Neural cell (in vitro differentiated cells): ENCODE results near the gene MLH1. TPM values are rescaled to one million over a fixed set of nuclear protein-coding genes. Genes with fewer than 3 reads are reported as not detected.

Experiments used
- H2AFZ ChIP-seq: fragments of 200-600, 300-800 bp; sonication (generic), shearing (Covaris generic); 2 replicates; pipeline ENCODE4 v1.6.0; 2014; ENCODE audit warnings: low read depth, mild to moderate bottlenecking, antibody characterized with exemption, low read length, moderate library complexity
- H3F3A ChIP-seq: fragments of 200-600 bp; shearing (Covaris generic); 2 replicates; pipeline ENCODE4 v1.6.1; 2016; ENCODE audit warnings: mild to moderate bottlenecking, moderate library complexity, mixed read lengths, antibody characterized with exemption, low read length; ENCODE audit not compliant: insufficient read depth, poor library complexity, severe bottlenecking
- H3K27ac ChIP-seq: fragments of 200-600, 300-800 bp; sonication (generic), shearing (Covaris generic); 2 replicates; pipeline ENCODE4 v1.5.1; 2014; ENCODE audit warnings: mild to moderate bottlenecking, low read length, moderate library complexity
- H3K27me3 ChIP-seq: fragments of 300-800, 200-600 bp; sonication (generic), shearing (Covaris generic); 2 replicates; pipeline ENCODE4 v1.6.0; 2014; ENCODE audit warnings: mild to moderate bottlenecking, low read depth, low read length, moderate library complexity; ENCODE audit not compliant: insufficient read depth
- H3K36me3 ChIP-seq: fragments of 300-800, 200-600 bp; sonication (generic), shearing (Covaris generic); 2 replicates; pipeline ENCODE4 v1.5.1; 2014; ENCODE audit warnings: mild to moderate bottlenecking, antibody characterized with exemption, low read length, moderate library complexity; ENCODE audit not compliant: insufficient read depth
- H3K4me2 ChIP-seq: fragments of 300-800, 200-600 bp; sonication (generic), shearing (Covaris generic); 2 replicates; pipeline ENCODE4 v1.6.0; 2014; ENCODE audit warnings: mild to moderate bottlenecking, low read length
- H3K4me3 ChIP-seq: fragments of 300-800, 200-600 bp; sonication (generic), shearing (Covaris generic); 2 replicates; pipeline ENCODE4 v1.5.1; 2014; ENCODE audit warnings: mild to moderate bottlenecking, low read length, moderate library complexity
- H3K79me2 ChIP-seq: fragments of 200-600 bp; shearing (Covaris generic); replicated peaks from 2 replicates; pipeline ENCODE4 v1.6.0; 2014; ENCODE audit warnings: mild to moderate bottlenecking, low read length, moderate library complexity; ENCODE audit not compliant: insufficient read depth
- H3K9ac ChIP-seq: fragments of 300-800, 200-600 bp; sonication (generic), shearing (Covaris generic); 2 replicates; pipeline ENCODE4 v1.6.1; 2016; ENCODE audit warnings: mild to moderate bottlenecking, low read length, mixed read lengths
- H3K9me2 ChIP-seq: fragments of 200-600 bp; shearing (Covaris generic); 2 replicates; pipeline ENCODE4 v1.6.1; 2016; ENCODE audit warnings: mild to moderate bottlenecking, low read length, mixed read lengths; ENCODE audit not compliant: insufficient read depth
- H3K9me3 ChIP-seq: fragments of 200-600, 300-800 bp; sonication (generic), shearing (Covaris generic); 2 replicates; pipeline ENCODE4 v1.6.1; 2016; ENCODE audit warnings: mild to moderate bottlenecking, mixed run types, low read length, moderate library complexity, mixed read lengths
- H4K20me1 ChIP-seq: fragments of 200-600 bp; shearing (Covaris generic); 2 replicates; pipeline ENCODE4 v1.6.1; 2016; ENCODE audit warnings: mild to moderate bottlenecking, mixed run types; ENCODE audit not compliant: insufficient read depth
- EP300 ChIP-seq: fragments of 450-650 bp; conservative IDR thresholded peaks from 2 replicates; pipeline ENCODE4 v1.6.1; 2014; ENCODE audit warnings: antibody characterized with exemption, mild to moderate bottlenecking, moderate library complexity; ENCODE audit not compliant: poor library complexity, severe bottlenecking
- EZH2 ChIP-seq: fragments of 200-600, 300-800 bp; shearing (Covaris generic), sonication (generic); IDR thresholded peaks from 2 replicates; pipeline ENCODE4 v1.6.1; 2014; ENCODE audit warnings: antibody characterized with exemption, low read length, borderline replicate concordance, mild to moderate bottlenecking; ENCODE audit not compliant: insufficient read depth, poor library complexity, severe bottlenecking
- MXI1 ChIP-seq: fragments of 450-650 bp; conservative IDR thresholded peaks from 2 replicates; pipeline ENCODE4 v1.6.1; 2014; ENCODE audit warnings: antibody characterized with exemption, mild to moderate bottlenecking; ENCODE audit not compliant: poor library complexity, severe bottlenecking
- POLR2AphosphoS5 ChIP-seq: IDR thresholded peaks from 2 replicates; pipeline ENCODE4 v1.6.1; 2012
- RAD21 ChIP-seq: fragments of 450-650 bp; conservative IDR thresholded peaks from 2 replicates; pipeline ENCODE4 v1.6.1; 2014; ENCODE audit warnings: antibody characterized with exemption, mild to moderate bottlenecking, moderate library complexity
- SMC3 ChIP-seq: fragments of 450-650 bp; conservative IDR thresholded peaks from 2 replicates; pipeline ENCODE4 v1.6.1; 2014; ENCODE audit warnings: antibody characterized with exemption, mild to moderate bottlenecking, moderate library complexity; ENCODE audit not compliant: poor library complexity
- TAF1 ChIP-seq: IDR thresholded peaks from 2 replicates; pipeline ENCODE4 v1.6.1; 2012; ENCODE audit warnings: low read depth
- polyA plus RNA-seq: library from polyadenylated mRNA; depleted of rRNA; stranded (reverse); fragments of >200 nt; gene quantifications from 2 replicates; pipeline ENCODE4 v1.2.3, GENCODE V29; 2014
- TF ChIP-seq, protein P1 (sequence below): fragments of 450-650 bp; IDR thresholded peaks from 2 replicates; pipeline ENCODE4 v1.5.1; 2014; ENCODE audit warnings: antibody characterized with exemption, mild to moderate bottlenecking, moderate library complexity; ENCODE audit not compliant: poor library complexity, severe bottlenecking
- TF ChIP-seq, protein P2 (sequence below): IDR thresholded peaks from 2 replicates; pipeline ENCODE4 v1.6.1; 2012; ENCODE audit warnings: borderline replicate concordance

The MLH1 gene
- polyA plus RNA-seq, 1 donor from 2014 or later, result 73.7 TPM

DNA sequence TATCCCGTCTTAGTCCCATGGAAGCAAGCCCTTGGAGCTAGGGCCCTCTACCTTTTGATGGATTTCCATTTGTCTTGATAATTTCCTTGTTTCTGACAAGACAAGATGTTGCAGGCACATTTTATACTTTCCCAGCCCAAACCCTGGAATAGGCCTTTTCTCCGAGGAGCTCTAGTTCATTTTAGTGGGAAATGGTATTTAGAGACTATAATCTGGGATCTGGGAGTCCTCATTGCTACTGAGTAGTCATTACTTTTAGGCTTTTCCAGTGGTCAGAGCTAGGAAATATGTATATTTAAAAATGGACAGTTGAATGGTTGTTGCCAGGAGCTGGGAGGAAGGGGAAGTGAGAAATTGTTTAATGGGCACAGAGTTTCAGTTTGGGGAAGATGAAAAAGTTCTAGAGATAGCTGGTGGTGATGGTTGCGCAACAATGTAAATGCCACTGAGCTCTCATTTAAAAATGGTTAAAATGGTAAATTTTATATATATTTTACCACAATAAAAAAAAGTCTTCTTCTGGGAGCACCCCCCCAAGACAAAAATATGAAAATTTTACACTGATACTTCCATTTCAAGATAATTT lies 31.6 kb downstream of the MLH1 start:
- Histone ChIP-seq H3K27ac (no peak overlapping the region), H2AFZ (no peak overlapping the region), H3F3A (no peaks in the 10 kb centered on the region), H3K4me2 (no peak overlapping the region), H3K9ac (no peak overlapping the region), H3K4me3 (no peak overlapping the region), H3K36me3 (peaks cover 30% of the 10 kb centered on the region), H3K79me2 (no peaks in the 10 kb centered on the region), H3K9me3 (no peaks in the 10 kb centered on the region), H3K27me3 (no peaks in the 10 kb centered on the region), H3K9me2 (no peaks in the 10 kb centered on the region), H4K20me1 (no peaks in the 10 kb centered on the region)
- TF ChIP-seq EZH2, result no peak
- TF ChIP-seq POLR2AphosphoS5, result no peak
- TF ChIP-seq EP300, result no peak
- TF ChIP-seq, protein P1, sequence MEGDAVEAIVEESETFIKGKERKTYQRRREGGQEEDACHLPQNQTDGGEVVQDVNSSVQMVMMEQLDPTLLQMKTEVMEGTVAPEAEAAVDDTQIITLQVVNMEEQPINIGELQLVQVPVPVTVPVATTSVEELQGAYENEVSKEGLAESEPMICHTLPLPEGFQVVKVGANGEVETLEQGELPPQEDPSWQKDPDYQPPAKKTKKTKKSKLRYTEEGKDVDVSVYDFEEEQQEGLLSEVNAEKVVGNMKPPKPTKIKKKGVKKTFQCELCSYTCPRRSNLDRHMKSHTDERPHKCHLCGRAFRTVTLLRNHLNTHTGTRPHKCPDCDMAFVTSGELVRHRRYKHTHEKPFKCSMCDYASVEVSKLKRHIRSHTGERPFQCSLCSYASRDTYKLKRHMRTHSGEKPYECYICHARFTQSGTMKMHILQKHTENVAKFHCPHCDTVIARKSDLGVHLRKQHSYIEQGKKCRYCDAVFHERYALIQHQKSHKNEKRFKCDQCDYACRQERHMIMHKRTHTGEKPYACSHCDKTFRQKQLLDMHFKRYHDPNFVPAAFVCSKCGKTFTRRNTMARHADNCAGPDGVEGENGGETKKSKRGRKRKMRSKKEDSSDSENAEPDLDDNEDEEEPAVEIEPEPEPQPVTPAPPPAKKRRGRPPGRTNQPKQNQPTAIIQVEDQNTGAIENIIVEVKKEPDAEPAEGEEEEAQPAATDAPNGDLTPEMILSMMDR, result no peak

DNA sequence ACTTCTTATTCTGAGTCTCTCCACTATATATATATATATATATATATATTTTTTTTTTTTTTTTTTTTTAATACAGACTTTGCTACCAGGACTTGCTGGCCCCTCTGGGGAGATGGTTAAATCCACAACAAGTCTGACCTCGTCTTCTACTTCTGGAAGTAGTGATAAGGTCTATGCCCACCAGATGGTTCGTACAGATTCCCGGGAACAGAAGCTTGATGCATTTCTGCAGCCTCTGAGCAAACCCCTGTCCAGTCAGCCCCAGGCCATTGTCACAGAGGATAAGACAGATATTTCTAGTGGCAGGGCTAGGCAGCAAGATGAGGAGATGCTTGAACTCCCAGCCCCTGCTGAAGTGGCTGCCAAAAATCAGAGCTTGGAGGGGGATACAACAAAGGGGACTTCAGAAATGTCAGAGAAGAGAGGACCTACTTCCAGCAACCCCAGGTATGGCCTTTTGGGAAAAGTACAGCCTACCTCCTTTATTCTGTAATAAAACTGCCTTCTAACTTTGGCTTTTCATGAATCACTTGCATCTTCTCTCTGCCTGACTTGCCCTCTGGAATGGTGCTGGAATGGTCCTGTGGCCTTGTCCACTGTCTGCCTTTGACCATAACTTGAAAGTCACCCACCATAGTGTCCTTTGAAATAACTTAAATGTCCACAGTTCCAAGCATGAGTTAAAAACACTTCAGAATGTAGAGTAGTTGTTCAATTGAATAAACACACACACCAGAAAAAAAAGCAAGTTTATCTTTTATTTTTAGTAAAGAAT lies 32.4 kb downstream of the MLH1 start:
- TF ChIP-seq, protein P1, result no peak
- no peak for TF ChIP-seq TAF1
- no peak for TF ChIP-seq RAD21
- no peak for TF ChIP-seq EP300
- no peak for TF ChIP-seq MXI1
- TF ChIP-seq EZH2, result no peak
- TF ChIP-seq POLR2AphosphoS5, result no peak
- TF ChIP-seq, protein P2, sequence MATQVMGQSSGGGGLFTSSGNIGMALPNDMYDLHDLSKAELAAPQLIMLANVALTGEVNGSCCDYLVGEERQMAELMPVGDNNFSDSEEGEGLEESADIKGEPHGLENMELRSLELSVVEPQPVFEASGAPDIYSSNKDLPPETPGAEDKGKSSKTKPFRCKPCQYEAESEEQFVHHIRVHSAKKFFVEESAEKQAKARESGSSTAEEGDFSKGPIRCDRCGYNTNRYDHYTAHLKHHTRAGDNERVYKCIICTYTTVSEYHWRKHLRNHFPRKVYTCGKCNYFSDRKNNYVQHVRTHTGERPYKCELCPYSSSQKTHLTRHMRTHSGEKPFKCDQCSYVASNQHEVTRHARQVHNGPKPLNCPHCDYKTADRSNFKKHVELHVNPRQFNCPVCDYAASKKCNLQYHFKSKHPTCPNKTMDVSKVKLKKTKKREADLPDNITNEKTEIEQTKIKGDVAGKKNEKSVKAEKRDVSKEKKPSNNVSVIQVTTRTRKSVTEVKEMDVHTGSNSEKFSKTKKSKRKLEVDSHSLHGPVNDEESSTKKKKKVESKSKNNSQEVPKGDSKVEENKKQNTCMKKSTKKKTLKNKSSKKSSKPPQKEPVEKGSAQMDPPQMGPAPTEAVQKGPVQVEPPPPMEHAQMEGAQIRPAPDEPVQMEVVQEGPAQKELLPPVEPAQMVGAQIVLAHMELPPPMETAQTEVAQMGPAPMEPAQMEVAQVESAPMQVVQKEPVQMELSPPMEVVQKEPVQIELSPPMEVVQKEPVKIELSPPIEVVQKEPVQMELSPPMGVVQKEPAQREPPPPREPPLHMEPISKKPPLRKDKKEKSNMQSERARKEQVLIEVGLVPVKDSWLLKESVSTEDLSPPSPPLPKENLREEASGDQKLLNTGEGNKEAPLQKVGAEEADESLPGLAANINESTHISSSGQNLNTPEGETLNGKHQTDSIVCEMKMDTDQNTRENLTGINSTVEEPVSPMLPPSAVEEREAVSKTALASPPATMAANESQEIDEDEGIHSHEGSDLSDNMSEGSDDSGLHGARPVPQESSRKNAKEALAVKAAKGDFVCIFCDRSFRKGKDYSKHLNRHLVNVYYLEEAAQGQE, result no peak
- TF ChIP-seq SMC3, result no peak
- no peak overlapping the region for H3K4me3 ChIP-seq
- H3F3A ChIP-seq, result no peaks in the 10 kb centered on the region

More for the DNA sequence above, 32.4 kb downstream of the MLH1 start:
- Histone ChIP-seq H3K27me3 (no peaks in the 10 kb centered on the region), H3K36me3 (peaks cover 24% of the 10 kb centered on the region), H3K27ac (no peak overlapping the region), H4K20me1 (no peaks in the 10 kb centered on the region), H3K9me3 (no peaks in the 10 kb centered on the region), H3K9ac (no peak overlapping the region), H2AFZ (no peak overlapping the region), H3K9me2 (no peaks in the 10 kb centered on the region), H3K79me2 (no peaks in the 10 kb centered on the region), H3K4me2 (no peak overlapping the region)
